Endothelial cell of umbilical vein (primary cell): ENCODE results near the gene UROD.

Source experiments
- CTCF ChIP-seq, 2 donors: IDR thresholded peaks; 1 replicate in 1 of 2; 2 replicates in 1 of 2; pipeline ENCODE4 v1.5.1; 2011; ENCODE audit warnings: low read length in 2 of 2, mild to moderate bottlenecking in 2 of 2, moderate library complexity in 2 of 2, control low read depth in 1 of 2, inconsistent platforms in 1 of 2, low read depth in 1 of 2; ENCODE audit not compliant: insufficient read depth in 1 of 2; ENCODE audit errors: extremely low read depth in 1 of 2
- EZH2 ChIP-seq: IDR thresholded peaks from 2 replicates; pipeline ENCODE4 v1.6.1; 2012; ENCODE audit warnings: borderline replicate concordance, low read depth, mild to moderate bottlenecking, moderate library complexity, low read length, inconsistent platforms; ENCODE audit not compliant: severe bottlenecking
- GATA2 ChIP-seq: IDR thresholded peaks from 2 replicates; pipeline ENCODE4 v1.7.0; 2011; ENCODE audit warnings: low read depth, mild to moderate bottlenecking, moderate library complexity, mixed read lengths, low read length; ENCODE audit not compliant: insufficient read length, insufficient read depth
- JUN ChIP-seq: IDR thresholded peaks from 2 replicates; pipeline ENCODE4 v1.6.1; 2011; ENCODE audit warnings: borderline replicate concordance, low read depth; ENCODE audit not compliant: insufficient read length, insufficient read depth
- POLR2A ChIP-seq: IDR thresholded peaks from 2 replicates; pipeline ENCODE4 v1.6.1; 2012; ENCODE audit warnings: low read depth, mild to moderate bottlenecking, control low read depth, low read length
- POLR2AphosphoS5 ChIP-seq: IDR thresholded peaks from 2 replicates; pipeline ENCODE4 v1.6.1; 2012; ENCODE audit warnings: low read depth, mild to moderate bottlenecking, control low read depth, low read length, moderate library complexity; ENCODE audit not compliant: insufficient read depth
- TF ChIP-seq, protein P1 (sequence below): IDR thresholded peaks from 2 replicates; pipeline ENCODE4 v1.6.1; 2011; ENCODE audit not compliant: insufficient read depth, insufficient read length

DNA sequence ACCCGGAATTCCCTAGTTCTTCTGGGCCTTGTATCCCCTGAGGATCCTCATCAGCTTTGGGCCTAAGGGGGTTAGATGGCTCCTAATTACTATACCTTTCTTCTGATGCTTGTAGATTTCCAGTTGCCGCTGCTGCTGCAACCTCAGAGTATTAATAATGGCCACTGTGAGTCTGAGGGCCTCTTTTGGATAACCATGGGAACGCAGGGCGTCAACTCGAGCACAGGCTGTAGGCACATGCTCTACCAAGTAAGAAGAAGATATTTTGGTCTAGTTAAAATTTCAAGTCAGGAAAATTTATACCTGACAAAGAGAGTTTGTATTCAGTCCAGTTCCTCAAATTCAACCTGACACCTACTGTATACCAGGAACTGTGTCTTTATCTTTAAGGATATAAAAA lies 28.2 kb downstream of the UROD start:
- TF ChIP-seq, protein P1, sequence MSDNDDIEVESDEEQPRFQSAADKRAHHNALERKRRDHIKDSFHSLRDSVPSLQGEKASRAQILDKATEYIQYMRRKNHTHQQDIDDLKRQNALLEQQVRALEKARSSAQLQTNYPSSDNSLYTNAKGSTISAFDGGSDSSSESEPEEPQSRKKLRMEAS: no peak
- TF ChIP-seq CTCF (IDR thresholded peaks at IDR 0.05; ENCODE audit: extremely low read depth in 1 of 2, insufficient read depth in 1 of 2, low read depth in 1 of 2, low read length in 2 of 2) (no peak), POLR2AphosphoS5 (no peak), POLR2A (no peak), EZH2 (no peak), JUN (no peak), GATA2 (no peak)
